ENCODE data around the gene CCDC77. TPM values are rescaled to one million over a fixed set of nuclear protein-coding genes. Genes with fewer than 3 reads are reported as not detected.

Gene CCDC77
- total RNA-seq, 1 donor from 2014 or later = 5.7 TPM

- intact Hi-C loops (cut with DNase I) = no loop called here
- ATAC-seq (no peak), DNase-seq (no peak)
- TF ChIP-seq CTCF (IDR thresholded peaks at IDR 0.05) = no peak
- peaks cover 6% of the 10 kb centered on the region for H3K4me1 ChIP-seq
- H3K4me3 ChIP-seq = no peak overlapping the region
- H3K36me3 ChIP-seq = no peaks in the 10 kb centered on the region
- H3K27ac ChIP-seq = no peak overlapping the region
- peaks cover 24% of the 10 kb centered on the region for H3K27me3 ChIP-seq
- H3K9me3 ChIP-seq = no peaks in the 10 kb centered on the region
Measured at GRCh38 chr12:457676-458075, 56.2 kb downstream of the CCDC77 start.

GRCh38 chr12:459050-459429 lies 57.6 kb downstream of the CCDC77 start:
- TF ChIP-seq CTCF (IDR thresholded peaks at IDR 0.05) = no peak
- Histone ChIP-seq H3K4me3 (peak overlapping the region; percentile 55), H3K27me3 (peaks cover 24% of the 10 kb centered on the region), H3K27ac (peak overlapping the region; percentile 60), H3K4me1 (peaks cover 6% of the 10 kb centered on the region), H3K36me3 (no peaks in the 10 kb centered on the region), H3K9me3 (no peaks in the 10 kb centered on the region)
- ATAC-seq = no peak
- no peak for DNase-seq
- intact Hi-C loops (cut with DNase I) = no loop called here

- Histone ChIP-seq H3K27me3 (peaks cover 24% of the 10 kb centered on the region), H3K36me3 (no peaks in the 10 kb centered on the region), H3K4me3 (peak within 1 kb of the TSS; percentile 55), H3K27ac (peak within 1 kb of the TSS; percentile 60), H3K4me1 (peaks cover 6% of the 10 kb centered on the region), H3K9me3 (no peaks in the 10 kb centered on the region)
- ATAC-seq (peak; percentile 91), DNase-seq (peak; percentile 89)
- intact Hi-C loops (cut with DNase I) = no loop called here
- TF ChIP-seq CTCF (IDR thresholded peaks at IDR 0.05) = no peak
Measured at GRCh38 chr12:459430-460258, 58.2 kb downstream of the CCDC77 start, which contains the start of gene B4GALNT3. TSS of gene B4GALNT3 (plus strand) at chr12:459939. CDS start at chr12:460377, 438 bp downstream.

- DNase-seq = peak; percentile 74
- Histone ChIP-seq H3K4me3 (peak overlapping the region; percentile 55), H3K4me1 (peaks cover 6% of the 10 kb centered on the region), H3K27ac (no peak overlapping the region), H3K27me3 (peaks cover 24% of the 10 kb centered on the region), H3K9me3 (no peaks in the 10 kb centered on the region), H3K36me3 (no peaks in the 10 kb centered on the region)
- no peak for TF ChIP-seq CTCF (IDR thresholded peaks at IDR 0.05)
- ATAC-seq = peak; percentile 2
- intact Hi-C loops (cut with DNase I) = no loop called here
Measured at GRCh38 chr12:460261-461230, 59.1 kb downstream of the CCDC77 start.

GRCh38 chr12:461425-461824 lies 60.0 kb downstream of the CCDC77 start:
- Histone ChIP-seq H3K9me3 (no peaks in the 10 kb centered on the region), H3K27me3 (peaks cover 24% of the 10 kb centered on the region), H3K4me1 (peaks cover 6% of the 10 kb centered on the region), H3K4me3 (no peak overlapping the region), H3K36me3 (no peaks in the 10 kb centered on the region), H3K27ac (no peak overlapping the region)
- intact Hi-C loops (cut with DNase I) = no loop called here
- ATAC-seq = no peak
- DNase-seq = no peak
- TF ChIP-seq CTCF (IDR thresholded peaks at IDR 0.05) = no peak

All from upper lobe of right lung (tissue), 1 donor.